Type B pancreatic cell (in vitro differentiated cells): ENCODE results near the gene DRAXIN. TPM values are rescaled to one million over a fixed set of nuclear protein-coding genes. Genes with fewer than 3 reads are reported as not detected.

ENCODE experiments used
- DNase-seq: peaks from one replicate; pipeline ENCODE4 v3.0.0; 2021; ENCODE audit warnings: mixed read lengths; ENCODE audit not compliant: unreplicated experiment; ENCODE audit errors: extremely low spot score
- H3K27ac Mint-ChIP-seq: 2 replicates; pipeline ENCODE4 v1.8.0; 2021; ENCODE audit warnings: mild to moderate bottlenecking, mixed read lengths
- H3K27me3 Mint-ChIP-seq: 2 replicates; pipeline ENCODE4 v1.8.0; 2021; ENCODE audit warnings: mixed read lengths
- H3K36me3 Mint-ChIP-seq: 2 replicates; pipeline ENCODE4 v1.8.0; 2021; ENCODE audit warnings: mixed read lengths
- H3K4me1 Mint-ChIP-seq: one replicate; pipeline ENCODE4 v1.8.0; 2021; ENCODE audit warnings: mixed read lengths; ENCODE audit not compliant: unreplicated experiment
- H3K4me3 Mint-ChIP-seq: 2 replicates; pipeline ENCODE4 v1.8.0; 2021; ENCODE audit warnings: mild to moderate bottlenecking, mixed read lengths
- H3K9me3 Mint-ChIP-seq: 2 replicates; pipeline ENCODE4 v1.8.0; 2021; ENCODE audit warnings: mixed read lengths
- CTCF ChIP-seq: fragments of 200-600 bp; sonication (generic); conservative IDR thresholded peaks from 2 replicates; pipeline ENCODE4 v1.5.0; 2021; ENCODE audit warnings: antibody characterized with exemption, mild to moderate bottlenecking
- total RNA-seq: library from RNA; stranded (reverse); gene quantifications from 2 replicates; pipeline ENCODE4 v1.2.1, GENCODE V29; 2021; ENCODE audit warnings: low replicate concordance

Gene DRAXIN
- total RNA-seq, 1 donor from 2014 or later = 13.5 TPM

DNA sequence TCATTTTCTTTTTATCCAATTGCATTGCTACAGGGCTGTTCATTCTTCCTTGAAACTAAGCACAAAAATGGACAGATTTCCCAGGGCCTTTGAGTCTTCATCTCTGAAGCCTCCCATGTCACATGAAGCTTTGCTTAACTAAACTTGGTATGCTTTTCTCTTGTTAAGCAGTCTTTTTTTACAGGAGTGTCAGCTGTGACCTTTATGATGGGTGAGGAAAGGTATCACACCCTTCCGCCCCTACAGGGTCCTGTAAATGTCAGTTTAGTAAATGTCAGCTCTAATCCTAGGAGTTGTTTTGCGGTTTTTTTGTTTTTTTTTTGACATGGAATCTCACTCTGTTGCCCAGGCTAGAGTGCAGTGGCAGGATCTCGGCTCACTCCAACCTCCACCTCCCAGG, 41.8 kb downstream of the DRAXIN start:
- TF ChIP-seq CTCF = no peak
- peak overlapping the region; percentile 35 for H3K4me3 Mint-ChIP-seq
- H3K27ac Mint-ChIP-seq = peak overlapping the region; percentile 97
- H3K9me3 Mint-ChIP-seq = no peaks in the 10 kb centered on the region
- H3K27me3 Mint-ChIP-seq = no peaks in the 10 kb centered on the region
- no peaks in the 10 kb centered on the region for H3K36me3 Mint-ChIP-seq
- no peak for DNase-seq
- H3K4me1 Mint-ChIP-seq = peaks cover 35% of the 10 kb centered on the region

- H3K9me3 Mint-ChIP-seq = no peaks in the 10 kb centered on the region
- H3K27ac Mint-ChIP-seq = peak overlapping the region; percentile 12
- no peak for TF ChIP-seq CTCF
- peaks cover 35% of the 10 kb centered on the region for H3K4me1 Mint-ChIP-seq
- no peaks in the 10 kb centered on the region for H3K36me3 Mint-ChIP-seq
- H3K27me3 Mint-ChIP-seq = no peaks in the 10 kb centered on the region
- no peak for DNase-seq
- H3K4me3 Mint-ChIP-seq = peak overlapping the region; percentile 93
Measured at GRCh38 chr1:11735531-11735853, 44.0 kb downstream of the DRAXIN start.

- Mint-ChIP-seq H3K27ac (peak within 1 kb of the TSS; percentile 86), H3K4me3 (peak within 1 kb of the TSS; percentile 93), H3K27me3 (no peaks in the 10 kb centered on the region), H3K4me1 (peaks cover 37% of the 10 kb centered on the region), H3K36me3 (no peaks in the 10 kb centered on the region), H3K9me3 (no peaks in the 10 kb centered on the region)
- peak; percentile 94 for DNase-seq
- TF ChIP-seq CTCF = peak; percentile 27
Measured at GRCh38 chr1:11735854-11736745, 44.6 kb downstream of the DRAXIN start, which contains the start of gene AGTRAP. Gene AGTRAP (plus strand): TSS chr1:11736136. CDS start chr1:11736209, 73 bp downstream.

DNA sequence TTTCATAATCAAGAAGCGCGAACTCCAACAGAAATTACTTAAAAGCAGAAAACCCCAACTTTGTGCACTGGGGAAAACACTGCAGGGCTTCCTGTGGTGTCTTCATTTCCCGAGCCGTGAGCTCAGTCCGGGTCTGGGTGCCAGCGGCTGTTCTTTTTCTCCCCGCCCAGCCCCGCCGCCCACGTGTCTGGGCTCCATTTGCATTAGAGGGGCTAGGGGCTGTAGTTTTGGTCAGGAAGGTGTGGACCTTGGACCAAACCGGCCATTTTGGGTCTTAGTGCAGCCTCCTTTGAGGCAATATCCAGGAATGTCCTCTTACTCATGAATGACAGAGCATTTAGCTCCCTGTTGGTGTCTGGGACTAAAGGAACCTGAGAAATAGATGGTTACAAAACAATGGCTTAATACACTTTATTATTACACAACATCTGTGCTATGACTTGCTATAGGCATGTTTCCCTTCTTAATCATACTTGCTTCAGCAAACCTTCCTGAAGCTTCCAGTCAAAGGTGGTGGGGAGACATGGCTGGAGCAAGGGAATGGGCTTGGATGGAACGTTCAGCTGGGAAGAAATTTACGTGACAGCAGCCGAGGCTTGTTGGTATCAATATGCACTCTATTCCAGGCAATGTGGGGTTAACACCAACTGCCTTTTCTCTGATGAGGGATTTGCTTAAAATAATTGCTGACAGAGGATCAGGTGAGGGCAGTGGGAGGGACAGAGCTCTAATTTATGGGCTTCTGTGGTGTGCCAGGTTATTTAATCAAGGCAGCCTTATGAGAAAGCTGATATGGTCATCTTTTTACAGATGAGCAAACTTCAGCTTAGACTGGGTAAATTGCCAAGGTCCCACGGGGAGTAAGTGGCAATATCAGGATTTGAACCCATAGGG, 45.5 kb downstream of the DRAXIN start:
- H3K27ac Mint-ChIP-seq = peak overlapping the region; percentile 86
- peaks cover 29% of the 10 kb centered on the region for H3K4me1 Mint-ChIP-seq
- no peaks in the 10 kb centered on the region for H3K9me3 Mint-ChIP-seq
- H3K4me3 Mint-ChIP-seq = peak overlapping the region; percentile 93
- no peaks in the 10 kb centered on the region for H3K36me3 Mint-ChIP-seq
- DNase-seq = no peak
- H3K27me3 Mint-ChIP-seq = no peaks in the 10 kb centered on the region
- no peak for TF ChIP-seq CTCF

GRCh38 chr1:11738096-11738495, 46.6 kb downstream of the DRAXIN start:
- TF ChIP-seq CTCF = no peak
- no peaks in the 10 kb centered on the region for H3K27me3 Mint-ChIP-seq
- no peaks in the 10 kb centered on the region for H3K36me3 Mint-ChIP-seq
- no peaks in the 10 kb centered on the region for H3K9me3 Mint-ChIP-seq
- no peak overlapping the region for H3K27ac Mint-ChIP-seq
- H3K4me3 Mint-ChIP-seq = peak overlapping the region; percentile 51
- peaks cover 28% of the 10 kb centered on the region for H3K4me1 Mint-ChIP-seq
- DNase-seq = no peak
